OCI-LY1 (cell line): ENCODE data around the gene ARL5C.

Experiments used
- H2AFZ ChIP-seq: fragments of 200-600 bp; sonication (generic), shearing (Covaris generic); 2 replicates; pipeline ENCODE4 v1.6.0; 2014; ENCODE audit warnings: antibody characterized with exemption, mild to moderate bottlenecking, low read length
- H3F3A ChIP-seq: fragments of 200-600 bp; sonication (generic), shearing (Covaris generic); 2 replicates; pipeline ENCODE4 v1.6.0; 2014; ENCODE audit warnings: mild to moderate bottlenecking, antibody characterized with exemption, low read length, moderate library complexity; ENCODE audit not compliant: insufficient read depth
- H3K27ac ChIP-seq: fragments of 200-600 bp; sonication (generic); 2 replicates; pipeline ENCODE4 v1.5.1; 2014; ENCODE audit warnings: low read length, mixed run types, mild to moderate bottlenecking, low read depth; ENCODE audit not compliant: poor library complexity, severe bottlenecking
- H3K27me3 ChIP-seq: fragments of 200-600 bp; sonication (generic); 2 replicates; pipeline ENCODE4 v1.6.0; 2014; ENCODE audit warnings: antibody characterized with exemption, mild to moderate bottlenecking, low read length, moderate library complexity; ENCODE audit not compliant: insufficient read depth
- H3K36me3 ChIP-seq: fragments of 200-600 bp; sonication (generic); 2 replicates; pipeline ENCODE4 v1.6.1; 2014; ENCODE audit warnings: mild to moderate bottlenecking, antibody characterized with exemption, low read length, moderate library complexity, mixed read lengths; ENCODE audit not compliant: insufficient read depth
- H3K4me1 ChIP-seq: fragments of 200-600 bp; sonication (generic); 2 replicates; pipeline ENCODE4 v1.5.1; 2014; ENCODE audit warnings: mild to moderate bottlenecking, low read length, moderate library complexity; ENCODE audit not compliant: insufficient read depth, severe bottlenecking
- H3K4me2 ChIP-seq: fragments of 200-600 bp; sonication (generic), shearing (Covaris generic); 2 replicates; pipeline ENCODE4 v1.6.1; 2014; ENCODE audit warnings: low read length
- H3K4me3 ChIP-seq: fragments of 200-600 bp; sonication (generic); 2 replicates; pipeline ENCODE4 v1.5.1; 2014; ENCODE audit warnings: low read length, low read depth, mild to moderate bottlenecking, mixed read lengths; ENCODE audit not compliant: poor library complexity, severe bottlenecking
- H3K79me2 ChIP-seq: fragments of 200-600 bp; shearing (Covaris generic); 2 replicates; pipeline ENCODE4 v1.6.1; 2016; ENCODE audit warnings: mixed run types, low read length, mixed read lengths; ENCODE audit not compliant: insufficient read depth
- H3K9ac ChIP-seq: fragments of 200-600 bp; sonication (generic), shearing (Covaris generic); 2 replicates; pipeline ENCODE4 v1.6.1; 2014; ENCODE audit warnings: mild to moderate bottlenecking, low read length, mixed read lengths
- H3K9me2 ChIP-seq: fragments of 200-600 bp; sonication (generic), shearing (Covaris generic); 2 replicates; pipeline ENCODE4 v1.6.1; 2014; ENCODE audit warnings: low read depth, mild to moderate bottlenecking, low read length, mixed read lengths
- H3K9me3 ChIP-seq: fragments of 200-600 bp; shearing (Covaris generic); 2 replicates; pipeline ENCODE4 v1.6.1; 2014; ENCODE audit warnings: low read length, mixed read lengths
- H4K20me1 ChIP-seq: fragments of 200-600 bp; sonication (generic), shearing (Covaris generic); 2 replicates; pipeline ENCODE4 v1.6.0; 2016; ENCODE audit warnings: mild to moderate bottlenecking, low read length; ENCODE audit not compliant: insufficient read depth
- EZH2 ChIP-seq: fragments of 200-600 bp; sonication (generic), shearing (Covaris generic); IDR thresholded peaks from 2 replicates; pipeline ENCODE4 v1.8.0; 2017; ENCODE audit warnings: borderline replicate concordance, mixed run types, mild to moderate bottlenecking, antibody characterized with exemption, low read length, moderate library complexity, mixed read lengths
- TF ChIP-seq, protein P1 (sequence below): fragments of 200-600 bp; sonication (generic), shearing (Covaris generic); IDR thresholded peaks from 2 replicates; pipeline ENCODE4 v1.5.1; 2017; ENCODE audit warnings: mild to moderate bottlenecking, antibody characterized with exemption, low read length, moderate library complexity, mixed read lengths

The ARL5C gene

GRCh38 chr17:39173080-39173479 lies 7.1 kb upstream of the ARL5C start:
- peaks cover 26% of the 10 kb centered on the region for H3K36me3 ChIP-seq
- H3K9me2 ChIP-seq = no peaks in the 10 kb centered on the region
- no peak overlapping the region for H3K27ac ChIP-seq
- no peak overlapping the region for H3K4me2 ChIP-seq
- no peak overlapping the region for H3K9ac ChIP-seq
- no peaks in the 10 kb centered on the region for H4K20me1 ChIP-seq
- no peaks in the 10 kb centered on the region for H3K27me3 ChIP-seq
- H2AFZ ChIP-seq = no peak overlapping the region
- H3K4me1 ChIP-seq = peaks cover 11% of the 10 kb centered on the region
- H3F3A ChIP-seq = no peaks in the 10 kb centered on the region
- TF ChIP-seq EZH2 = no peak
- TF ChIP-seq, protein P1, sequence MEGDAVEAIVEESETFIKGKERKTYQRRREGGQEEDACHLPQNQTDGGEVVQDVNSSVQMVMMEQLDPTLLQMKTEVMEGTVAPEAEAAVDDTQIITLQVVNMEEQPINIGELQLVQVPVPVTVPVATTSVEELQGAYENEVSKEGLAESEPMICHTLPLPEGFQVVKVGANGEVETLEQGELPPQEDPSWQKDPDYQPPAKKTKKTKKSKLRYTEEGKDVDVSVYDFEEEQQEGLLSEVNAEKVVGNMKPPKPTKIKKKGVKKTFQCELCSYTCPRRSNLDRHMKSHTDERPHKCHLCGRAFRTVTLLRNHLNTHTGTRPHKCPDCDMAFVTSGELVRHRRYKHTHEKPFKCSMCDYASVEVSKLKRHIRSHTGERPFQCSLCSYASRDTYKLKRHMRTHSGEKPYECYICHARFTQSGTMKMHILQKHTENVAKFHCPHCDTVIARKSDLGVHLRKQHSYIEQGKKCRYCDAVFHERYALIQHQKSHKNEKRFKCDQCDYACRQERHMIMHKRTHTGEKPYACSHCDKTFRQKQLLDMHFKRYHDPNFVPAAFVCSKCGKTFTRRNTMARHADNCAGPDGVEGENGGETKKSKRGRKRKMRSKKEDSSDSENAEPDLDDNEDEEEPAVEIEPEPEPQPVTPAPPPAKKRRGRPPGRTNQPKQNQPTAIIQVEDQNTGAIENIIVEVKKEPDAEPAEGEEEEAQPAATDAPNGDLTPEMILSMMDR = no peak
- H3K4me3 ChIP-seq = no peak overlapping the region
- no peaks in the 10 kb centered on the region for H3K79me2 ChIP-seq
- no peaks in the 10 kb centered on the region for H3K9me3 ChIP-seq

GRCh38 chr17:39171933-39172332 lies 6.0 kb upstream of the ARL5C start:
- Histone ChIP-seq H3K9me3 (no peaks in the 10 kb centered on the region), H3K9ac (no peak overlapping the region), H3F3A (no peaks in the 10 kb centered on the region), H4K20me1 (no peaks in the 10 kb centered on the region), H3K79me2 (no peaks in the 10 kb centered on the region), H3K4me1 (peaks cover 11% of the 10 kb centered on the region), H3K4me3 (no peak overlapping the region), H3K4me2 (no peak overlapping the region), H3K9me2 (no peaks in the 10 kb centered on the region), H3K27ac (no peak overlapping the region), H2AFZ (no peak overlapping the region), H3K36me3 (peaks cover 15% of the 10 kb centered on the region), H3K27me3 (no peaks in the 10 kb centered on the region)
- TF ChIP-seq, protein P1 = no peak
- TF ChIP-seq EZH2 = no peak

GRCh38 chr17:39170558-39170957 lies 4.6 kb upstream of the ARL5C start:
- H2AFZ ChIP-seq = no peak overlapping the region
- no peaks in the 10 kb centered on the region for H3F3A ChIP-seq
- no peaks in the 10 kb centered on the region for H3K79me2 ChIP-seq
- no peaks in the 10 kb centered on the region; the same call in 1 of the 2 replicates for H3K27me3 ChIP-seq
- no peaks in the 10 kb centered on the region for H3K9me2 ChIP-seq
- no peak overlapping the region for H3K4me2 ChIP-seq
- H3K36me3 ChIP-seq = peaks cover 5% of the 10 kb centered on the region; the same call in 1 of the 2 replicates
- H3K4me3 ChIP-seq = no peak overlapping the region
- H4K20me1 ChIP-seq = no peaks in the 10 kb centered on the region
- H3K9me3 ChIP-seq = no peaks in the 10 kb centered on the region
- H3K4me1 ChIP-seq = peaks cover 7% of the 10 kb centered on the region
- no peak for TF ChIP-seq EZH2
- TF ChIP-seq, protein P1 = no peak
- no peak overlapping the region for H3K27ac ChIP-seq
- no peak overlapping the region for H3K9ac ChIP-seq
